NCI-H1417 (cell line): ENCODE data around the gene FAM222B.
A peak's percentile ranks its signal among the peaks of the same experiment; 100 is the strongest.

ENCODE experiments used
- DNase-seq, 3 experiments: peaks; one replicate each; lab custom pipeline; 2025; lab: John Stamatoyannopoulos, UW

FAM222B gene

DNA sequence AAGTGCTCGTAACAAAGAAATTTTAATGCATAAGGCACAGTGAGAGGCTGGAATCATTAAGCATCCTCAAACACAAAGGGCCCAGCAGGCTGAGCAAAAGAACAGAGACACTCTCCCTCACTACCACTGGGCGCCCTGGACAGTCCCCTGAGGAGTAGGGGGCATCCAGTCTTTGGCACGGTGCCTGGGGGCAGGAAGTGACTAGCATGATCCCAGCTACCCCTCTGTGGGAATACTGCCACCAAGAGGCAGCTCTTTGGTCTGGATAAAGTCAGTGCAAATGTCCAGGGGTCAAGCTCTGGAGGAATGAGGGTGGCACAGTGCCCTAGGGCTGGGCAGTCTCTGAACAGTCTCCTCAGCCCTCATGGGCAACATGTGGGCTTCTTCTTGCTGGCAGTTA lies 128.3 kb downstream of the FAM222B start:
- DNase-seq = no peak

DNA sequence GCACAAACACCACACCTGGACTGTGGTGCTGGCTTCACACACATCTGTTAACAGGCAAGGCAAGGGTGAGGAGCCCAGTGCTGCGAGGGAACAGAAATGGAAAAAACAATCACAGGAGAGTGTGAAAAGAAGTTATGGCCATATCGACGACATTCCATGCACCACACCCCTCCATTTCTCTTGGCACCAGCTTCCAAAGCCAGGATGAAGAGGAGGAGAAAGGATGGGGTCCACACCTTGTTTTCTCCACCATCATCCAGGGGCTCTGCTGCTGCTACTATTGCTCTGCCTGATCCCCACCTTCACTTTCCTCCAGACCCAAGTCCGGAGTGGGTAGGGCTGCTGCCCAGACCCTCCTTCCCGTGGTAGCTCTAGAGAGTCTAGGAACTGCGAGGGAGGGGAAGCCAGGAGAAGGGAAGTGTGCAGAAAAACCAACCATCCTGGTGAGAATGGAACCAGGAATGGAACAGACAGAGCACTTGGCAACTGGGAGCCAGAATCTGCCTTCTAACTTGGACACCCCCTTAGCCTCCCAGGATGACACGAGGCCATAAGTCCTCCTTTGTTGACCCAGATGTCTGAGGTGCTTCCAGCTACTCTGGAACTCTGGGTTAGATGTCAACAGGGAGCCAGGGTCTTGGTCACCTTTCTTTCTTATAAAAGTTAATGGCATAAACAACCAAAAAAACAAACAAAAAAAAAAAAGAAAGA lies 129.7 kb downstream of the FAM222B start:
- DNase-seq = no peak

DNA sequence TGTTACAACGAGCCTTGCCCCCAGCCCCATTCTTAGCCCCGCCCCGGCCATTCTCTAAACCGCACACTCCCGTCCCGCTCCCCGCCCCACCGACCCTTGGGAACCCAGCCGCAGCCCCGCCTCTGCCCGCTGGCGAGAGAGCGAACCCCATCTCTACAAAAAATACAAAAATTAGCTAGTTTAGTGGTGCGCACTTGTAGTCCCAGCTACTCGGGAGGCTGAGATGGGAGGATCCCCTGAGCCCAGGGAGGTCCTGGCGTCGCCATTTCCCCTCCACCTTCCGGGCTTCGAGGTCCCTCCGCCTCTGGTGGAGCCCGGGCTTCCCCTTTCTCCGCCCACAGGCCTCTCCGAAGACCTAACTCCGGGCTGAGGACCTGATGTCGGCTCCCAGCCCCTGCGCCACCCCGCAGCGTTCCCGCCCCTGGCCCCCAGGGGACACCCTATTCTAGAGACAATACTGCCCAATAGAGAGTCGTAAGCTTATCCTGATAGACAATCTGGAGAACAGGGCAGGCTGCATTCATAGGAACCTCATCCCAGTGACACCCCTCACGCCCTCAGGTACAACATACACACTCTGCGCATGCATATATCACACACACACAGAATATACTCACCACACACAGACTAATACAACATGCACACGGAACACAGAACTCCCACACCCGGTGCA lies 130.4 kb downstream of the FAM222B start:
- no peak for DNase-seq

DNA sequence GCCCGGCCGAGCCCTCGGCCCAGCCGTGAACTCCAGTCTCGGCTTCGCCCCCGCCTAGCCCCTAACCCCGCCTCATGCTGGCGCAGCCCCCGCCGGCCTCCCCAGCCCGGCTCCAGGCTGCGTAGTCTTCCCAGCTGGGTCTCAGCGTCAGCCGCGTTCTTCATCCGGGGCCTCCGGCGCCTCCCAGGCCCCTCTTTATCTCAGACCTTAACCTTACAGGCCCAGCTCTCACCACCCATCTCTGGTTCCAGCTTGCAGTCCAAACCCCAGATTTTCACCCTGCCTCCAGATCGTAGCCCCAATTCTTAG lies 130.9 kb downstream of the FAM222B start, which contains the start of gene PROCA1:
Gene PROCA1, minus strand, starts transcription at position 166 of the 309 bp plus-strand sequence. CDS start 228 bp downstream, outside the sequence.
- DNase-seq = no peak

DNA sequence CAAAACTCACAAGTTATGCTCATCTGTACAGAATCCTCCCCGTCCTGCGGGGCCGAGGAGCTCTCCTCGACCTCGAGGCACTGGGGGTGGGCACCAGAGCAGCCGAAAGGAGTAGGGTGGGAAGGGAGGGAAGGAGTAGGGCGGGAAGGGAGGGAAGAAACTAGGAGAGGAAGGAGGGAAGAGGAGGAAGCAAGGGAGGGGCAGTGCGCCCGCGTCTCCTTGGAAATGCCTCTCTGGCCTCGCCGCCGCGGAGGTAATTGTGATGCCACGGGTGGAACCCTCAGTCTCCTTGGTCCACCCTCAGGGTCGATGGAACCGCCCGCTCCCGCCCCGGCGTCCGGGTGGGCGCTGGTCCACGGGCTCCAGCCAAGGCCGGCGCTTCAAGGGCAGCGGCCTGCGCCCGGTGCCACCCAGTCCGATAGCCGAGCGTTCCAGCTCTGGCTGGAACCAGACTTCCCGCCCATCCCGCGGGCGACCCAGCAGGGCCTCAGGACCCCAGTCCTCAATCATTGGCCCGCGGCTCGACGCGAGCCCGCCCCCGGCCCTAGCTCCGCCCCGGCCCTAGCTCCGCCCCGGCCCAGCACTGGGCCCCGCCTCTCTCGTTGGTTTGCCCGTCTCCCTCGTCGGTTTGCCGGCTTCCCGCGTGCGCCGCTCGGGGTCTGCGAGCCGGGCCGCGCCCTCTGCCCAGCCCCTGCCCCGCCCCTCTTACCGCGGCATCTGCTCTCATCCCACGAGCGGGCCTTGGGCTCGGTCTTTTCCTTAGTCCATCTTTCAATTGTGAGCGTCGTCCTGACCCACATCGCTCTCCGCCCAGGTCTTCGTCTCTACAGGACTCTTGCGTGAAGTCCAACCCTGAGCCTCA lies 131.5 kb downstream of the FAM222B start:
- peak; percentile 88 to 96 (median 96) for DNase-seq

DNA sequence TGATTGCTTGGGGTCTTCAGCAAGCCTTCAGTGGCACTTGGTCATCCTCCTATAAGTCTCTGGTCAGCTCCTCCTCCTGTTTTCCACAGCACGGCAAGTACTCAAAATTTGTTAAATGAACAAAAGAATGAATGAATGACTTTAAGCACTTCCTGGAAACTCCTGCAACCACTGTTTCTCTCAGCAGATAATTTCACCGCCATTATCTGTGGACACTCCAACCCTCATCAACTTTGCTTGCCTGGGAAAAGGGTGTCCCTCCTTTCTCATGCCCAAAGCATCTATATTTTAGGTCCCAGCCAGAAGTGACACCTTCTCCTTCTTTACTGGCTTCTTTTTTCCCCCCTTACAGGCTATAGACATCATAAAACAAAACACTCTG lies 135.3 kb downstream of the FAM222B start:
- no peak for DNase-seq

DNA sequence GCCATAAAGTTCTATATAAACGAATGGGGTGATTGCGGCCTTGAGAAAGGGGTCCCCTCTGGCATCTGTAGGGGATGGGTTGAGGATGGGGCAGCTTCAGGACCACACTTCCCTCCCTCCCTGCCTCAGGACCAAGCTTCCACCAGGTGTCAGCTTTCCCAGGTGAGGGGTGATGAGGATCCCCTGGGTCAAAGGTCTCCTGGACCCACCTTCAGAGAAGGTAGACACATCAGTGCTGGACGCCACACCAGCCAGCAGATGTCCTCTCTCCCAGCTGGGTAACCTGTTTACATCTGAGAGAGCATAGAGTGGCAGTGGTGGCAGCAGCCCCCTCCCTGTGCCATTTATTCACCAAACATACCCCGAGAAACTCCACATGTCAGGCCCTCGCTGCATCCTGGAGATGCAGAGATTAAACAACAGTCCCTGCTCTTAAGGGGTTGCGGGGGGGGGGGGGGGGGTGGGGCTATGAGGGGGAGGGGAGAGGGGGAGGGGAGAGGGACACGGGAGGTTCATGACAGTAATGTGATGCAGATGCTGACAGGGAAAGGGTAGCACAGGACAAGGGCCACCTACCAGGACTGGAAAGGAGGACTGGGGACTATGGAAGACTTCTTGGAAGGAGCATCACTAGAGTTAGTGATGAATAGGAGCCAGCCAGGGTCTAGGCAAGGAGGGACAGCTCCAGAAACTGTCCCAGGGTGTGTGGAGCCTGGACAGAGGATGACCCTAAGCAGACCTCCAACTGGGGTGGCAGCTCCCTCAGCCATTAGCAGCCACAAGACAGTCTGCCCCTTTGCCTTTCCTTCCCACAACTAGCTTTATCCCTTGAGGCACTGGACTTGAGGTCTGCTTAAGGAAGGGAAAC lies 135.9 kb downstream of the FAM222B start:
- no peak for DNase-seq
